Activated naive CD8-positive, alpha-beta T cell (primary cell): ENCODE results near the gene DOCK2.
"Not testable (repeated sequence)": the region's sequence is repeated elsewhere in the genome, so short reads cannot be mapped to it uniquely, and the experiment has no call there.

Source experiments
- H3K27ac Mint-ChIP-seq: one replicate; pipeline ENCODE4 v1.8.0; 2021; ENCODE audit warnings: mixed read lengths
- H3K27me3 Mint-ChIP-seq: one replicate; pipeline ENCODE4 v1.8.0; 2021; ENCODE audit warnings: mixed read lengths
- H3K36me3 Mint-ChIP-seq: one replicate; pipeline ENCODE4 v1.8.0; 2021; ENCODE audit warnings: mixed read lengths
- H3K4me1 Mint-ChIP-seq: one replicate; pipeline ENCODE4 v1.8.0; 2021; ENCODE audit warnings: low read depth, mixed read lengths
- H3K4me3 Mint-ChIP-seq: one replicate; pipeline ENCODE4 v1.8.0; 2021; ENCODE audit warnings: mild to moderate bottlenecking, mixed read lengths
- H3K9me3 Mint-ChIP-seq: one replicate; pipeline ENCODE4 v1.8.0; 2021; ENCODE audit warnings: low read depth, mixed read lengths

Gene DOCK2

DNA sequence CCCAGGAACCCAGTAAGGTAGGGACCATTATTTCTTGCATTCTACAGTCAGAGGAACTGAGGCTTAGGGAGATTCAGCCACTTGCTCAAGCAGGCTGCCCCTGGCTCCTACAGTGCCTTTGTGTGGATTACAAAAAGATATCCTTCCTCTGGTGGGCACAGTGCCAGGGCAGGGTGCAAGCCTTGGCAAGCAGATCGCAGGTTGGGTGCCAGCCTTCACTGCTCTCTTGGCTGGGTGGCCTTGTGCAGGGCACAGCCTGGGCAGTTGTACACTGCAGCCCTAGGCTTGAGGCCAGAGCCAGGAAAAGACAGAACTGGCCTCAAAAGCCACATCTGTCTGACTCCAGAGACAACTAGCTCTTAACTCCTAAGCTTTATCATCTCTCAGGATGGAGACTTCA is 15.0 kb downstream of the DOCK2 start:
- Mint-ChIP-seq H3K27me3 (no peaks in the 10 kb centered on the region), H3K27ac (peak overlapping the region; percentile 95), H3K4me3 (no peak overlapping the region), H3K9me3 (no peaks in the 10 kb centered on the region), H3K4me1 (peaks cover 95% of the 10 kb centered on the region), H3K36me3 (peaks cover 32% of the 10 kb centered on the region)

DNA sequence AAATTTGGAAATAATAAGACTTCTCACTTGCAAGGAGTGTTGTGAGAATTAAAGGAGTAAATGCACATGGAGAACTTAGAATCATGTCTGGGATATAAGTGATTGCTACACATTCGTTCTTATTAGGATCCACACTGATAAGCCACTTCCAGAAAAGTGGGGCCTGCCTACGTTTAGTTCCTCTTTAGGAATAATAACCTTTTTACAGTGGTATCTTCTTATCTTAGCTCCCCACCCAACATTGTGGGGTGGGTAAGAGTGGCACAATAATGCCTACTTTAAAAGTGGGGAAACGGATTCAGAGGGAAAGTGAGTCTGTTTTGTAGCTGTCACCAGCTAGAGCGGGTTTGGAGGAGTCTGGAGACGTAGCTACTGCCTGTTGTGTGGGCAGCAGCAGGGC is 16.0 kb downstream of the DOCK2 start:
- H3K36me3 Mint-ChIP-seq, result peaks cover 31% of the 10 kb centered on the region
- peak overlapping the region; percentile 95 for H3K27ac Mint-ChIP-seq

DNA sequence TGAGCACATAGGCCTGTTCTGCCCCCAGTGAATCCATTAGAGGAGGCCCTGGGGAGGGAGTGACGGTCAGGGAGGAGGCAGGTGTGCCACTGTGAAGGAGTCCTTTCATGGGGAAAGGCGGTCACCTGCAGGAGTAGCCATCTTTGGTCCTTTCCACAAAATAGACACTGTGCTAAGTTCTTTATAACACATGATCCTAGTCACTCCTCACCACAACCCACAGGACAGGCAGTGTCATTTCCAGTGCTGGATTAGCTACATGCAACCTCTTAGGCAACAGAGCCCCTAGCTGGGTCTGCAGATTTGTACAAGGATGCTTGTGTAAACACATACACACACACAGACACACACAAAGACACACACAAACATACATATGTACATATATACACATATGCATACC is 18.3 kb downstream of the DOCK2 start:
- no peak overlapping the region for H3K4me3 Mint-ChIP-seq
- H3K36me3 Mint-ChIP-seq, result peaks cover 39% of the 10 kb centered on the region
- H3K27ac Mint-ChIP-seq, result peak overlapping the region; percentile 61
- H3K9me3 Mint-ChIP-seq, result no peaks in the 10 kb centered on the region
- peaks cover 78% of the 10 kb centered on the region for H3K4me1 Mint-ChIP-seq
- H3K27me3 Mint-ChIP-seq, result no peaks in the 10 kb centered on the region

More for the DNA sequence above, 16.0 kb downstream of the DOCK2 start:
- Mint-ChIP-seq H3K27me3 (no peaks in the 10 kb centered on the region), H3K4me1 (peaks cover 92% of the 10 kb centered on the region), H3K9me3 (no peaks in the 10 kb centered on the region), H3K4me3 (no peak overlapping the region)

DNA sequence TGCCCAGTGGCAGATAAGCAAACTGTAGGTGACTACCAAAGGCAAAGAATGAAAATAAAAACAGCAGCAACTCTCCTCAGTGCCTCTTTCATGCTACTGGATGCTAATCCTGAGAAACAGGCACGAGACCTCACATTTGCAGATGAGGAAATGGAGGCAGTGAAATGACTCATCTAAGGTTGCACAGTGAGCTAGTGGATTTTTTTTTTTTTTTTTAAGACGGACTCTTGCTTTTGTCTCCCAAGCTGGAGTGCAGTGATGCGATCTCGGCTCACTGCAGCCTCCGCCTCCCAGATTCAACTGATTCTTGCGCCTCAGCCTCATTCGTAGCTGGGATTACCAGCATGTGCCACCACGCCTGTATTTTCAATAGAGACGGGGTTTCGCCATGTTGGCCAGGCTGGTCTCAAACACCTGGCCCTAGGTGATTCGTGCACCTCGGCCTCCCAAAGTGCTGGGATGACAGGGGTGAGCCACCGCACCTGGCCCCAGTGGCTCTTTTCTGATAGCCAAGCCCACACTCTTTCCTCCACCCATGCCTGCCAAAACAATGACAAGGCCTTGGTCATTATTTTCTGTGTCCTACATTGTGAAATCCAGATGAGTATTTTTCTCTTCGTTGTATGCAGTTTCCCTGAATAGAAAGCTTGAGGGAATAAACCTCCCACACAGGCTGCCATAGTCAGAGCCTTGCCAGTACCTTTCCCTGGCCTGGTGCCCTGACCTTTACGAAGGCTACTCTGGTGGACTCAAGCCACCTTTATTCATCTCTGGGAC is 19.2 kb downstream of the DOCK2 start:
- H3K9me3 Mint-ChIP-seq, result no peaks in the 10 kb centered on the region
- H3K36me3 Mint-ChIP-seq, result peaks cover 36% of the 10 kb centered on the region
- peaks cover 70% of the 10 kb centered on the region for H3K4me1 Mint-ChIP-seq
- H3K27ac Mint-ChIP-seq, result peak overlapping the region; percentile 58
- H3K4me3 Mint-ChIP-seq, result peak overlapping the region; percentile 17
- no peaks in the 10 kb centered on the region for H3K27me3 Mint-ChIP-seq

- Mint-ChIP-seq H3K9me3 (peaks cover 8% of the 10 kb centered on the region), H3K4me3 (peak overlapping the region; percentile 65), H3K36me3 (peaks cover 41% of the 10 kb centered on the region), H3K4me1 (peaks cover 69% of the 10 kb centered on the region), H3K27ac (peak overlapping the region; percentile 72), H3K27me3 (no peaks in the 10 kb centered on the region)
Measured at GRCh38 chr5:169657127-169657526, 20.1 kb downstream of the DOCK2 start.

- peaks cover 55% of the 10 kb centered on the region for H3K4me1 Mint-ChIP-seq
- peaks cover 40% of the 10 kb centered on the region for H3K36me3 Mint-ChIP-seq
- not testable (repeated sequence) for H3K27ac Mint-ChIP-seq, H3K27me3 Mint-ChIP-seq, H3K4me3 Mint-ChIP-seq, H3K9me3 Mint-ChIP-seq
Measured at GRCh38 chr5:169662451-169662850, 25.4 kb downstream of the DOCK2 start.

DNA sequence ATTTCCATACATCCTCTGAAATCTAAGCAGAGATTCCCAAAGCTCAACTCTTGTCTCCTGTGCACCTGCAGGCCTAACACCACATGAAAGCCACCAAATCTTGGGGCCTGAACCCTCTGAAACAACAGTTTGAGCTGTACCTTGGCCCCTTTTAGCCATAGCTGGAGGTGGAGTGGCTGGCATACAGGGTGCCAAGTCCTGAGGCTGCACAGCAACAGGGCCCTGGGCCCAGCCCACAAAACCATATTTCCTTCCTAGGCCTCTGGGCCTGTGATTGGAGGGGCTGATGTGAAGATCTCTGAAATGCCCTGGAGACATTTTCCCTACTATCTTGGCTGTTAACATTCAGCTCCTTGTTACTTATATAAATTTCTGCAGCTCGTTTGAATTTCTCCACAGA is 26.5 kb downstream of the DOCK2 start:
- H3K36me3 Mint-ChIP-seq, result peaks cover 38% of the 10 kb centered on the region
- H3K27ac Mint-ChIP-seq, result no peak overlapping the region
- no peaks in the 10 kb centered on the region for H3K27me3 Mint-ChIP-seq
- peaks cover 8% of the 10 kb centered on the region for H3K9me3 Mint-ChIP-seq
- H3K4me3 Mint-ChIP-seq, result no peak overlapping the region
- H3K4me1 Mint-ChIP-seq, result peaks cover 52% of the 10 kb centered on the region

GRCh38 chr5:169666365-169666764 is 29.3 kb downstream of the DOCK2 start:
- no peak overlapping the region for H3K27ac Mint-ChIP-seq
- H3K36me3 Mint-ChIP-seq, result peaks cover 28% of the 10 kb centered on the region
- H3K4me3 Mint-ChIP-seq, result no peak overlapping the region
- H3K27me3 Mint-ChIP-seq, result no peaks in the 10 kb centered on the region
- peaks cover 44% of the 10 kb centered on the region for H3K4me1 Mint-ChIP-seq
- peaks cover 8% of the 10 kb centered on the region for H3K9me3 Mint-ChIP-seq

- Mint-ChIP-seq H3K9me3 (no peaks in the 10 kb centered on the region), H3K27ac (no peak overlapping the region), H3K36me3 (peaks cover 11% of the 10 kb centered on the region), H3K4me1 (peaks cover 29% of the 10 kb centered on the region), H3K27me3 (no peaks in the 10 kb centered on the region), H3K4me3 (no peak overlapping the region)
Measured at GRCh38 chr5:169667896-169668674, 31.0 kb downstream of the DOCK2 start.

GRCh38 chr5:169668732-169669131 is 31.7 kb downstream of the DOCK2 start:
- peaks cover 9% of the 10 kb centered on the region for H3K36me3 Mint-ChIP-seq
- no peak overlapping the region for H3K27ac Mint-ChIP-seq
- no peaks in the 10 kb centered on the region for H3K27me3 Mint-ChIP-seq
- H3K4me3 Mint-ChIP-seq, result no peak overlapping the region
- peaks cover 25% of the 10 kb centered on the region for H3K4me1 Mint-ChIP-seq
- H3K9me3 Mint-ChIP-seq, result no peaks in the 10 kb centered on the region

GRCh38 chr5:169670769-169671525 is 33.9 kb downstream of the DOCK2 start:
- Mint-ChIP-seq H3K9me3 (no peaks in the 10 kb centered on the region), H3K4me3 (no peak overlapping the region), H3K36me3 (peaks cover 4% of the 10 kb centered on the region), H3K4me1 (peaks cover 11% of the 10 kb centered on the region), H3K27ac (no peak overlapping the region), H3K27me3 (no peaks in the 10 kb centered on the region)

DNA sequence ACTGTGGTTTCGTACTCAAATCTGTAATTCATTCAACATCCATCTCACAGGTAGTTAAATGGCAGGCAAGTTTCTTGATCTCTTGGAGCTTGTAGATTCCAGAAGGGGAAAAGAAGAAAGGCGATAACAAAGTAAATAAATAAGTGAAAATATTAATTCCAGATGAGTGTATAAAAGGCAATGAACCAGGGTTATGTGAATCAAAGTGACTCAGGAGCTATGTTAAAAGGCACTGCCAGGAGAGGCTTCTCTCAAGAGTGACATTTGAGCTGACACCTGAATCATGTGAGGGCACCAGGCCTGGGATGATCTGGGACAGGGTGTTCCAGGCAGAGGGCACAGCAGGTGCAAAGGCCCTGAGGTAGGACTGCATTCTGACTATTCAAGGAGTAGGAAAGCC is 45.0 kb downstream of the DOCK2 start:
- peaks cover 19% of the 10 kb centered on the region for H3K36me3 Mint-ChIP-seq
- H3K27ac Mint-ChIP-seq, result no peak overlapping the region
- H3K27me3 Mint-ChIP-seq, result no peaks in the 10 kb centered on the region
- H3K4me3 Mint-ChIP-seq, result no peak overlapping the region
- no peaks in the 10 kb centered on the region for H3K4me1 Mint-ChIP-seq
- H3K9me3 Mint-ChIP-seq, result no peaks in the 10 kb centered on the region

- no peaks in the 10 kb centered on the region for H3K4me1 Mint-ChIP-seq
- no peaks in the 10 kb centered on the region for H3K27me3 Mint-ChIP-seq
- H3K36me3 Mint-ChIP-seq, result peaks cover 27% of the 10 kb centered on the region
- H3K27ac Mint-ChIP-seq, result no peak overlapping the region
- no peak overlapping the region for H3K4me3 Mint-ChIP-seq
- no peaks in the 10 kb centered on the region for H3K9me3 Mint-ChIP-seq
Measured at GRCh38 chr5:169686137-169686536, 49.1 kb downstream of the DOCK2 start.

GRCh38 chr5:169688106-169688505 is 51.0 kb downstream of the DOCK2 start:
- Mint-ChIP-seq H3K27me3 (no peaks in the 10 kb centered on the region), H3K4me3 (no peak overlapping the region), H3K27ac (no peak overlapping the region), H3K4me1 (no peaks in the 10 kb centered on the region), H3K36me3 (peaks cover 18% of the 10 kb centered on the region), H3K9me3 (no peaks in the 10 kb centered on the region)

- Mint-ChIP-seq H3K36me3 (peaks cover 12% of the 10 kb centered on the region), H3K4me3 (no peak overlapping the region), H3K4me1 (no peaks in the 10 kb centered on the region), H3K27ac (no peak overlapping the region), H3K27me3 (no peaks in the 10 kb centered on the region), H3K9me3 (no peaks in the 10 kb centered on the region)
Measured at GRCh38 chr5:169691471-169691870, 54.4 kb downstream of the DOCK2 start.
